Measurements from ENCODE around the gene SLC39A10. TPM values are rescaled to one million over a fixed set of nuclear protein-coding genes. Genes with fewer than 3 reads are reported as not detected.

The SLC39A10 gene
- total and polyA plus RNA-seq, 2 experiments from 2014 or later, result 48.0 to 82.6 TPM

DNA sequence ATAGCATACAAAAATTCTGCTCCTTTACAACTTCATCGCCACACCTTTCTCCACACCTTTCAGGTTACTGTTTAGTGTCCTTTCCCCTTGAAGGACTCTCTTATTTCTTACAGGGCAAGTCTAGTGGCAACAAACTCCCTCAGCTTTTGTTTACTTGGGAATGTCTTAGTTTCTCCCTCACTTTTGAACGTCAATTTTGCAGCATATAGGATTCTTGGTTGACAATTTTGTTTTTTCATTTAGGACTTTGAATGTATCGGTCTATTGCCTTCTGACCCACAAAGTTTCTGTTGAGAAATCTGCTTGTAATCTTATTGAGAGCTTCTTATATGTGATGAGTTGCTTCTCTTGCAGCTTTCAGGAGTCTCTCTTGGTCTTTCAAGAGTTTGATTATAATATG is 43.5 kb downstream of the SLC39A10 start:
- Histone ChIP-seq H3K9ac (no peak overlapping the region), H3K4me1 (ENCODE audit: insufficient read depth) (0 out of 2 replicates have a peak, but pooled peaks cover 3% of the 10 kb centered on the region), H3K9me2 (ENCODE audit: insufficient read depth) (no peaks in the 10 kb centered on the region), H4K20me1 (ENCODE audit: insufficient read depth) (no peaks in the 10 kb centered on the region; the same call in 1 of the 2 replicates), H3K4me2 (ENCODE audit: unreplicated experiment) (no peak overlapping the region), H3K27ac (no peak overlapping the region), H3K9me3 (ENCODE audit: low read depth) (no peaks in the 10 kb centered on the region), H3K36me3 (ENCODE audit: low read depth) (peaks cover 7% of the 10 kb centered on the region), H3K27me3 (replicated peaks; ENCODE audit: insufficient read depth) (no peaks in the 10 kb centered on the region), H3K4me3 (no peak overlapping the region), H3K79me2 (ENCODE audit: insufficient read depth) (peaks cover 99% of the 10 kb centered on the region), H3F3A (ENCODE audit: insufficient read depth) (0 out of 2 replicates have a peak, but pooled peaks cover 6% of the 10 kb centered on the region), H2AFZ (no peak overlapping the region)
- no peak for TF ChIP-seq EZH2phosphoT487 (IDR thresholded peaks at IDR 0.05; ENCODE audit: insufficient read depth, low read depth)
- 65% methylated on average over 3 of the region's 3 CpGs for WGBS, 2 experiments (ENCODE audit: low coverage in 1 of 2, low lambda C conversion rate in 2 of 2, missing lambda C conversion rate in 2 of 2)
- in situ Hi-C loops (cut with MboI), result no loop called here
- no peak for DNase-seq

DNA sequence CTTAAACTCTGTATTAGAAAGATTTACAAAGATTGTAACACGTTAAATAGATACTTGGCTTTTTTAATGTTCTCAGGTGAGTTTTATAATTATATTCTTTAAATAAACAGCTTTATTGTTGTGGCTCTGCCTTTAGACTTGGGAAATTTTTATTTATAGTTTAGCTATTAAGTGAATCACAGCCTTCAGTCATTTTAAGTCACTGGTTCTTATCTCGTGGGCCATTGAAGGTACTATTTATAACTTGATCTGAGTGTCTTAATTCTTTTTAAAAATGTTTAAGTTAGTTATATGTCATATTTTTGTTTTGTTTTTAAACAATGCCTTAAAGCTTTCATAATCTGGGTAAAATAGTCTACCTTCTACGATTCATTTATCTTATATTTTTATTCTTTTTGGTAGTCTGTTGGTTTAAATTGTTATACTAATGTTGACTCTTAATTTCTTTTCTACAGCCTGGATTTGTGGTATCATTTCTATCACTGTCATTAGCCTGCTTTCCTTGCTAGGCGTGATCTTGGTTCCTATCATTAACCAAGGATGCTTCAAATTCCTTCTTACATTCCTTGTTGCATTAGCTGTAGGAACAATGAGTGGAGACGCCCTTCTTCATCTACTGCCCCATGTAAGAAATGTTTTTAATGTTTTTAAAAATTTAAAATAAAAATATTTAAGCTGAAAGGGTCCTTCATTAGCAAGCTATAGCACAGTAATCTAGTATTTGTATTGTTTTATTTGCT is 49.3 kb downstream of the SLC39A10 start:
- DNase-seq, result peak; percentile 43
- Histone ChIP-seq H3K36me3 (ENCODE audit: low read depth) (peaks cover 10% of the 10 kb centered on the region; the same call in 1 of the 2 replicates), H3K9ac (no peak overlapping the region), H3K27me3 (replicated peaks; ENCODE audit: insufficient read depth) (no peaks in the 10 kb centered on the region), H2AFZ (no peak overlapping the region), H4K20me1 (ENCODE audit: insufficient read depth) (no peaks in the 10 kb centered on the region), H3K27ac (no peak overlapping the region), H3K9me3 (ENCODE audit: low read depth) (no peaks in the 10 kb centered on the region), H3K79me2 (ENCODE audit: insufficient read depth) (peaks cover 65% of the 10 kb centered on the region), H3F3A (ENCODE audit: insufficient read depth) (peaks cover 6% of the 10 kb centered on the region; the same call in 1 of the 2 replicates), H3K4me1 (ENCODE audit: insufficient read depth) (peaks cover 29% of the 10 kb centered on the region), H3K9me2 (ENCODE audit: insufficient read depth) (0 out of 2 replicates have a peak, but pooled peaks cover 3% of the 10 kb centered on the region), H3K4me2 (ENCODE audit: unreplicated experiment) (peak overlapping the region; percentile 45), H3K4me3 (no peak overlapping the region)
- 83 to 84% methylated on average over 5 of the region's 5 CpGs for WGBS, 2 experiments (ENCODE audit: low coverage in 1 of 2, low lambda C conversion rate in 2 of 2, missing lambda C conversion rate in 2 of 2)
- no peak for TF ChIP-seq EZH2phosphoT487 (IDR thresholded peaks at IDR 0.05; ENCODE audit: insufficient read depth, low read depth)
- no peak for TF ChIP-seq EZH2 (IDR thresholded peaks at IDR 0.05; ENCODE audit: insufficient read depth, poor library complexity, severe bottlenecking)
- in situ Hi-C loops (cut with MboI), result no loop called here

DNA sequence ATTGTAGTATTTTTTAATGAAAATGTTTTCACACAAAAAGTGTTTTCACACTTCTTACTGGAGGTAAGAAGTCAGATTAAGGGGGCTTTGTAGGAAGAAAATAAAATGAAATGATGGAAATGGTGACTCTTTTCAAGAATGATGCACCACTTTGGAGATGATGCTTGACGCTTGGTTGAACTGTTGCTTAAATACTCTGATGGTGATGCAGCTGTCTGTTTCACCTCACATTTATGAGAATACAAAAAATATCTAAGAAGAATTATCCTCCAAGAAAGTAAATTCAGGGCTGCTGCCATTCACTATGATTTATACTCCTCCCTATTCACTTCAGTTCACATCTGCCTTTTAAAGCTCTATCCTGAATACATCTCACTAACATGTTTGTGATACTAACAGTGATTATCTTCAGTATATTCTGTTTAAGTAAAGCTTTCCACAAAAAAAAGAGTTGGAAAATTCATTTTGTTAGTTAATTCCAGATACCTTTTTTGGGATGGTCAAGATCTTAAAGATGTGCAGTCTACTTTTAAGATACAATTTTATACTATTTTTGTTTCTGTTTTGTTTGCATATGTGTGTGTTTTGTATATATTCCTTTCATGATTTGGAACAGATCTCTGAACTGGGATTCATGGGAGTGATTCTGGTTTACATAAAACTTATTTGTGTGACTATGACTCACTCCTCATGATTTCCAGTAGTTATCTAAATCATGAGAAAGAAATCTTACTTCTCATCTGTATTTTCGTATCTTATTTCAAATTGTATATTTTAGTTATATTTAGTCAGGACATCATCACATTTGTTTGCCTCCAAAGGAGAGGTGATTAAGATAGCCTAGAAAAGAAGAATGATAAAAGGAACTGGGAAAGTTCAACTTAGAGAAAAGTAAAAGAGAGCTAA is 53.1 kb downstream of the SLC39A10 start:
- Histone ChIP-seq H2AFZ (no peak overlapping the region; the same call in 1 of the 2 replicates), H4K20me1 (ENCODE audit: insufficient read depth) (no peaks in the 10 kb centered on the region), H3K36me3 (ENCODE audit: low read depth) (peaks cover 26% of the 10 kb centered on the region), H3K4me3 (no peak overlapping the region), H3K9me2 (ENCODE audit: insufficient read depth) (0 out of 2 replicates have a peak, but pooled peaks cover 3% of the 10 kb centered on the region), H3K9ac (no peak overlapping the region), H3K4me2 (ENCODE audit: unreplicated experiment) (no peak overlapping the region), H3F3A (ENCODE audit: insufficient read depth) (peaks cover 6% of the 10 kb centered on the region; the same call in 1 of the 2 replicates), H3K9me3 (ENCODE audit: low read depth) (no peaks in the 10 kb centered on the region), H3K79me2 (ENCODE audit: insufficient read depth) (peaks cover 33% of the 10 kb centered on the region), H3K27ac (peak overlapping the region; percentile 50), H3K27me3 (replicated peaks; ENCODE audit: insufficient read depth) (no peaks in the 10 kb centered on the region), H3K4me1 (ENCODE audit: insufficient read depth) (peaks cover 29% of the 10 kb centered on the region)
- TF ChIP-seq EZH2 (IDR thresholded peaks at IDR 0.05; ENCODE audit: insufficient read depth, poor library complexity, severe bottlenecking) (no peak), EZH2phosphoT487 (IDR thresholded peaks at IDR 0.05; ENCODE audit: insufficient read depth, low read depth) (no peak)
- DNase-seq, result peak; percentile 66
- 51% methylated on average over 2 of the region's 2 CpGs for WGBS, 2 experiments (ENCODE audit: low coverage in 1 of 2, low lambda C conversion rate in 2 of 2, missing lambda C conversion rate in 2 of 2)
- in situ Hi-C loops (cut with MboI), result no loop called here

DNA sequence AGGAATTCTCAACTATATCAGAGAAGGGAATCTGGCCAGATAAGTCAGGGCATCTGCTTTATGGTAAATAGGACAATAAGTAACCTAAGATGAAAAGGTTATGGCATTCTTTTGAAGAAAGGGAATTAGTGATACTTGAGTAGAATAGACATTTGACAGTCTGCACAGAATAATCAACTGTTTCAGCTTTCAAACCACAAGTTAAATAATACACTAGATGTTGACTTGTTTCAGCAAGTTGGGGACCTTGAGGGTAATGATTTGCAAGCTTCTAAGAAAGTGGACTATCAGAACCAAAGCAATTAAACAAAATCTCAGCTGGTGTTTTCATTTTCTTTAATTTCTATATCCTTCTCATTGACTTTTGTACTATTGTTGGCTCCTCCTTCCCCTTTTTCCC is 54.5 kb downstream of the SLC39A10 start:
- Histone ChIP-seq H3K36me3 (ENCODE audit: low read depth) (peaks cover 34% of the 10 kb centered on the region), H3K4me2 (ENCODE audit: unreplicated experiment) (no peak overlapping the region), H3F3A (ENCODE audit: insufficient read depth) (peaks cover 6% of the 10 kb centered on the region; the same call in 1 of the 2 replicates), H3K27ac (no peak overlapping the region), H3K79me2 (ENCODE audit: insufficient read depth) (peaks cover 24% of the 10 kb centered on the region; the same call in 1 of the 2 replicates), H3K9me2 (ENCODE audit: insufficient read depth) (0 out of 2 replicates have a peak, but pooled peaks cover 3% of the 10 kb centered on the region), H3K27me3 (replicated peaks; ENCODE audit: insufficient read depth) (no peaks in the 10 kb centered on the region), H4K20me1 (ENCODE audit: insufficient read depth) (no peaks in the 10 kb centered on the region), H3K4me1 (ENCODE audit: insufficient read depth) (peaks cover 21% of the 10 kb centered on the region), H2AFZ (no peak overlapping the region), H3K9me3 (ENCODE audit: low read depth) (no peaks in the 10 kb centered on the region), H3K9ac (no peak overlapping the region), H3K4me3 (no peak overlapping the region)
- in situ Hi-C loops (cut with MboI), result no loop called here
- DNase-seq, result no peak
- TF ChIP-seq EZH2 (IDR thresholded peaks at IDR 0.05; ENCODE audit: insufficient read depth, poor library complexity, severe bottlenecking) (no peak), EZH2phosphoT487 (IDR thresholded peaks at IDR 0.05; ENCODE audit: insufficient read depth, low read depth) (no peak)

Data from GM23248 (cell line).